ENCODE results near the gene LMNTD2. TPM values are rescaled to one million over a fixed set of nuclear protein-coding genes. Genes with fewer than 3 reads are reported as not detected.

LMNTD2 gene
- total and polyA plus RNA-seq, 2 donors (not counting 3 experiments of a cell fraction or from before 2014, with no cell fraction given) = 2.1 to 2.6 TPM

- H3K9ac ChIP-seq (replicated peaks; ENCODE audit: extremely low read depth, insufficient read depth, low read length) = no peak overlapping the region
- no peak overlapping the region for H3K4me2 ChIP-seq (ENCODE audit: insufficient read depth, low read length)
- H3K4me3 ChIP-seq (replicated peaks in 1 of 3; ENCODE audit: insufficient read depth in 1 of 3, low read depth in 1 of 3, low read length in 3 of 3) = no peak overlapping the region
- dilution Hi-C loops (cut with MboI; ENCODE audit: extremely low pct_ligation_motif_present, low sequenced_read_pairs) = no loop called here
- TF ChIP-seq POLR2AphosphoS5 (IDR thresholded peaks at IDR 0.05; ENCODE audit: insufficient read depth, low read depth, low read length) = no peak
- TF ChIP-seq GATA2 (IDR thresholded peaks at IDR 0.05; ENCODE audit: insufficient read depth, insufficient read length, low read depth, low read length) = no peak
- TF ChIP-seq POLR2A (IDR thresholded peaks at IDR 0.05; ENCODE audit: low read depth, low read length) = no peak
- TF ChIP-seq JUN (IDR thresholded peaks at IDR 0.05; ENCODE audit: borderline replicate concordance, insufficient read depth, insufficient read length, low read depth) = no peak
- TF ChIP-seq, protein P1, sequence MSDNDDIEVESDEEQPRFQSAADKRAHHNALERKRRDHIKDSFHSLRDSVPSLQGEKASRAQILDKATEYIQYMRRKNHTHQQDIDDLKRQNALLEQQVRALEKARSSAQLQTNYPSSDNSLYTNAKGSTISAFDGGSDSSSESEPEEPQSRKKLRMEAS (IDR thresholded peaks at IDR 0.05; ENCODE audit: insufficient read depth, insufficient read length) = no peak
- no peak for TF ChIP-seq MYC (IDR thresholded peaks at IDR 0.05; ENCODE audit: low read depth, low read length)
- TF ChIP-seq FOS (IDR thresholded peaks at IDR 0.05; ENCODE audit: borderline replicate concordance, insufficient read depth, low read length) = no peak
- CTCF ChIA-PET = interaction anchor here (1.0 kb wide), 1 partner anchor 26 kb away, joined by 3 read pairs; the partner anchor contains the start of gene PHRF1
- no peaks in the 10 kb centered on the region for H3K9me1 ChIP-seq (replicated peaks; ENCODE audit: control insufficient read depth, extremely low read depth, insufficient read depth, low read length)
- no peaks in the 10 kb centered on the region for H3K9me3 ChIP-seq (replicated peaks; ENCODE audit: control insufficient read depth, insufficient read depth, low read length)
- peaks cover 19 to 65% of the 10 kb centered on the region in 2 experiments for H3K36me3 ChIP-seq (ENCODE audit: control insufficient read depth in 2 of 2, extremely low read depth in 1 of 2, insufficient read depth in 2 of 2, low read length in 2 of 2)
- BruUV-seq (replicated peaks) = no TSS peak
- no peak overlapping the region for H3K27ac ChIP-seq (ENCODE audit: insufficient read depth, low read depth, low read length)
- no peaks in the 10 kb centered on the region for H3K79me2 ChIP-seq (ENCODE audit: control insufficient read depth, insufficient read depth, low read length)
- H3K4me1 ChIP-seq (ENCODE audit: control insufficient read depth, extremely low read depth, insufficient read depth, low read length) = no peaks in the 10 kb centered on the region
- no peaks in the 10 kb centered on the region for H4K20me1 ChIP-seq (replicated peaks; ENCODE audit: control insufficient read depth, extremely low read depth, insufficient read depth, low read length)
- FAIRE-seq = no peak
- H3K27me3 ChIP-seq (ENCODE audit: control insufficient read depth in 2 of 2, insufficient read depth in 2 of 2, low read length in 2 of 2) = no peaks in the 10 kb centered on the region
- POLR2A ChIA-PET = no interaction called here
- intact Hi-C loops (cut with micrococcal nuclease) = no loop called here
- no peak overlapping the region for H2AFZ ChIP-seq (ENCODE audit: low read depth, low read length)
- no peak for DNase-seq (ENCODE audit: low read depth, low spot score)
Observed at GRCh38 chr11:601573-602245, 41.2 kb upstream of the LMNTD2 start.
